ENCODE data around the gene TPRN. TPM values are rescaled to one million over a fixed set of nuclear protein-coding genes. Genes with fewer than 3 reads are reported as not detected.
A peak's percentile ranks its signal among the peaks of the same experiment; 100 is the strongest.

The TPRN gene
- total RNA-seq, 6 experiments from 2014 or later, result 9.9 to 18.1 (median 13.3) TPM

DNA sequence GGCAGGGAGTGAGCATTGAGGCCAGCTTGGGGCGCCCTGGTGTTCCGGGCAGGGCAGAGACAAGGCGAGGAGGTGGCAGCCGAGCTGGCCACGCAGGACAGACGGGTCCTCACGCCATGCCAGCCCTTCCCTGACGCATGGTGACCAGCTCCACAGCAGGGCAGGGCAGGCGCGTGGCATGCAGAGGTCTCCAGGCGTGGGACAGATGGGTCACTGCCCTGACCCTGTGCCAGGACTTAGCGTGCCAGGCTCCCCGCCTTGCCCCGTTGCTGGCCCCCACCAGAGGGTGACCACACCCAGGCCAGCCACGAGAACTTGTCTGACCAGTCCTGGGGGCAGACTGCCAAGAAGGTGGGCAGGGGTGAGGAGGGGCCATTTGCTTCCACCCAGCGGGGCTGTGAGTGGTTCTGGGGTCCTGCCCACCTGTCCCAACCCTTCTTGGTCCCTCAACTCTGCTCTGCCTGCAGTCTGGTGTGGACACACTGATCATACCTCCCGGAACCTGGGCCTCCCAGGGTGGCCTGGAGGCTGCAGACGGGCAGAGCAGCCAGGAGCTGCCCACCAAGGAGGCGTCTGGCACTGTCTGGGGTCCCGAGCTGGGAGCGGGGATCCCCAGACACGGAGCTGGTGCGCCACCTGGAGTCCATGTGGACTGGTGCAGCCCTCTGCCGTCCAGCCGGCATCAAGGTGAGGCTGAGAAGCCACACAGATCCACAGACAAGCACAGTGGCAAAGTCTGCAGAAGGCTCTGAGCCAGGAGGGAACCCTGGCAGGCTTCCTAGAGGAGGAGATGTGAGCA lies 26.7 kb upstream of the TPRN start, which contains the start of gene RNF224:
Gene RNF224 (plus strand): TSS at position 449 of the 799 bp plus-strand sequence. CDS start 834 bp downstream, outside the sequence.
- no peaks in the 10 kb centered on the region for H3K36me3 Mint-ChIP-seq (ENCODE audit: low read depth)

DNA sequence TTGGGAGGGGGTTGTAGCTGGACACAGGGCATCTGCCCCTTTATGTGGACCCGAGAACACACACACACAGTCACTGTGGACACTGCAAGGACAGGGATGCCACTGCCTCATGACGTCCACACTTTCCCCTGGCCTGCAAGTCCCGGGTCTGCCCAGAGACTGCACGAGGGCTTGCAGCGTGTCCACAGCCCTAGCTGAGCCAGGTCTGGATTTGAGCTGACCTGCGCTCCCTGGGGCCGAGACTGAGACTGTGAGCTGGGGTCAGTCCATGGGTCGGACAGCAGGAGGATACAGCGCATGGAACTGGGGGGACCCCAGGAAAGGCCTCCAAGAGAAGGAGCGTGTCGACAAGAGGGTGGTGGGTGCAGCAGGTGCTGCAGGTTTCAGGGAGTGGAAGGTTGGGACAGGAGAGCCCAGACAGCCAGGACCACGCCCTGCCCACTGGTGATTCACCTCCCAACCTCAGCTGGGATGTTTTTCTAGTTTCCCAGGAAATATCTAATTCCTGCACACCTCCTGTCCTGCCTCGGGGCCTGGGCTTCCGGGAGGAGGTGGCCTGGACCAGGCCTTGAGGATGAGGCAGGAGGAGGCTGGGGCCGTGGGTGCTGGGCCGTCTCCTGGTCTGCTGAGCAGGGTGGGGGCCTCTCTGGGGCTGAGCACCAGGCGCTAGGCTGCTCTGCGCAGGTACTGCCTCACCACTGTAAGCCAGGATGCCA lies 26.0 kb upstream of the TPRN start:
- Mint-ChIP-seq H3K4me1 (ENCODE audit: low read depth) (peaks cover 7% of the 10 kb centered on the region), H3K9me3 (no peaks in the 10 kb centered on the region), H3K36me3 (ENCODE audit: low read depth) (no peaks in the 10 kb centered on the region), H3K4me3 (no peak overlapping the region), H3K27ac (no peak overlapping the region), H3K27me3 (ENCODE audit: insufficient read depth) (no peaks in the 10 kb centered on the region; the same call in 1 of the 2 replicates)
- TF ChIP-seq, protein P1, sequence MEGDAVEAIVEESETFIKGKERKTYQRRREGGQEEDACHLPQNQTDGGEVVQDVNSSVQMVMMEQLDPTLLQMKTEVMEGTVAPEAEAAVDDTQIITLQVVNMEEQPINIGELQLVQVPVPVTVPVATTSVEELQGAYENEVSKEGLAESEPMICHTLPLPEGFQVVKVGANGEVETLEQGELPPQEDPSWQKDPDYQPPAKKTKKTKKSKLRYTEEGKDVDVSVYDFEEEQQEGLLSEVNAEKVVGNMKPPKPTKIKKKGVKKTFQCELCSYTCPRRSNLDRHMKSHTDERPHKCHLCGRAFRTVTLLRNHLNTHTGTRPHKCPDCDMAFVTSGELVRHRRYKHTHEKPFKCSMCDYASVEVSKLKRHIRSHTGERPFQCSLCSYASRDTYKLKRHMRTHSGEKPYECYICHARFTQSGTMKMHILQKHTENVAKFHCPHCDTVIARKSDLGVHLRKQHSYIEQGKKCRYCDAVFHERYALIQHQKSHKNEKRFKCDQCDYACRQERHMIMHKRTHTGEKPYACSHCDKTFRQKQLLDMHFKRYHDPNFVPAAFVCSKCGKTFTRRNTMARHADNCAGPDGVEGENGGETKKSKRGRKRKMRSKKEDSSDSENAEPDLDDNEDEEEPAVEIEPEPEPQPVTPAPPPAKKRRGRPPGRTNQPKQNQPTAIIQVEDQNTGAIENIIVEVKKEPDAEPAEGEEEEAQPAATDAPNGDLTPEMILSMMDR (IDR thresholded peaks at IDR 0.05), result no peak
- peak; percentile 36 for DNase-seq

More for the DNA sequence above, 26.7 kb upstream of the TPRN start, which contains the start of gene RNF224:
- TF ChIP-seq, protein P1 (IDR thresholded peaks at IDR 0.05), result peak; percentile 92
- H3K4me3 Mint-ChIP-seq, result no peak within 1 kb of the TSS
- H3K27me3 Mint-ChIP-seq (ENCODE audit: insufficient read depth), result no peaks in the 10 kb centered on the region; the same call in 1 of the 2 replicates
- DNase-seq, result peak; percentile 65
- H3K4me1 Mint-ChIP-seq (ENCODE audit: low read depth), result peaks cover 7% of the 10 kb centered on the region
- H3K27ac Mint-ChIP-seq, result no peak within 1 kb of the TSS
- H3K9me3 Mint-ChIP-seq, result no peaks in the 10 kb centered on the region

DNA sequence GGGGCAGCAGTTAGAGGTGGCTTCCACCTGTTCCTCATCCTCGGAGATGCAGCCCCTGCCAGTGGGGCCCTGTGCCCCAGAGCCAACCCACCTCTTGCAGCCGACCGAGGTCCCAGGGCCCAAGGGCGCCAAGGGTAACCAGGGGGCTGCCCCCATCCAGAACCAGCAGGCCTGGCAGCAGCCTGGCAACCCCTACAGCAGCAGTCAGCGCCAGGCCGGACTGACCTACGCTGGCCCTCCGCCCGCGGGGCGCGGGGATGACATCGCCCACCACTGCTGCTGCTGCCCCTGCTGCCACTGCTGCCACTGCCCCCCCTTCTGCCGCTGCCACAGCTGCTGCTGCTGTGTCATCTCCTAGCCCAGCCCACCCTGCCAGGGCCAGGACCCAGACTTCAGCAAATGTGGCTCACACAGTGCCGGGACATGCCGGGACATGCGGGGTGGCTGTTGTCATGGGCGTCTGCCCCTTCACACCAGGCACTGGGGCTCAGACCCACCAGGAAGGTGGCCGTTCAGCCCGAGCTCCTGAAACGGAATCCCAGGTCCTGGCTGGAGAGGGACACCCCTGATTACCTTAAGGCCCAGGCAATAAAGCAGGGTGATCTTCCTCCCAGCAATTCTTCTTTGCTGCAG lies 25.3 kb upstream of the TPRN start:
- Mint-ChIP-seq H3K36me3 (ENCODE audit: low read depth) (no peaks in the 10 kb centered on the region), H3K4me3 (no peak overlapping the region), H3K27ac (no peak overlapping the region), H3K27me3 (ENCODE audit: insufficient read depth) (no peaks in the 10 kb centered on the region; the same call in 1 of the 2 replicates), H3K9me3 (no peaks in the 10 kb centered on the region), H3K4me1 (ENCODE audit: low read depth) (peaks cover 7% of the 10 kb centered on the region)
- DNase-seq, result no peak
- TF ChIP-seq, protein P1 (IDR thresholded peaks at IDR 0.05), result no peak

DNA sequence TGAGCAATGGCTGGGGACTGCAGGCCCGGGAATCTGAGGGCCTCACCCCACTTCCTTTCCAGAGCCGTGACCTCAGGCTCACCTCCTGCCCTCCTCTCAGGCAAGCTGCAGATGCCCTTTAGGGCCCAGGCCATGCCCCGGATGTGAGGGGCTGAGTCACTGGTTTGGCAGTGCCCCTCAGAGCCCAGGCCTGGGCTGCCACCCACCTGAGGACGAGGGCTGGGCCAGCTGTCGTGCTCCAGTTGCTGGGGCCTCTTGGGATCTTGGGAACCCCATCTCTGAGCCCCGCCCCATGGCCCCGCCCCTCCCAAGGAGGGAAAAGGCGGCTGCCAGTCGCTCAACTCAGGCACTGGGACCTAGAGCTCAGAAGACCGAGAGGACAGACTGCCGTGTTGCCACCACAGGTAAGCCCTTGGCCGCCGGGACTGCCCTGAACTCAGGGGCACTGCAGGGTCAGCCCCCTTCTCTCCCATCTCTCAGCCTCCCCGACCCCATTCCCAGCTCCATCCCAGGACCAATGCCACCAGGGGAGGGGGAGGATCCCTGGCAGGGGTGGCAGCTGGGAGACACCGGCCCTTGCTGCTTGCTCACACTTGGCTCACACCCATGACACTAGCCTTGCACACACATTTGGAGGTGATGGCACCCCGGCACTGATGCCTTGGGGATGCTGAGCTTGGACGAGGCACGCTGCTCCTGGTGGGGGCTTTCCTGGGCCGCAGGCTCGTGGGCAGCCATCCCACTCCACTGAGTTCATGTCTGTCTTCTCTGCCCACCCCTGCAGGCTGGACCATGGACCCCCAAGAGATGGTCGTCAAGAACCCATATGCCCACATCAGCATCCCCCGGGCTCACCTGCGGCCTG lies 24.5 kb upstream of the TPRN start, which contains the start of gene CYSRT1:
Gene CYSRT1 (plus strand): TSS at position 345 of the 865 bp plus-strand sequence. CDS start 448 bp downstream, at position 793.
- Mint-ChIP-seq H3K36me3 (ENCODE audit: low read depth) (no peaks in the 10 kb centered on the region), H3K9me3 (no peaks in the 10 kb centered on the region), H3K4me3 (peak within 1 kb of the TSS; percentile 81), H3K27ac (peak within 1 kb of the TSS; percentile 72), H3K4me1 (ENCODE audit: low read depth) (peaks cover 7% of the 10 kb centered on the region), H3K27me3 (ENCODE audit: insufficient read depth) (no peaks in the 10 kb centered on the region; the same call in 1 of the 2 replicates)
- TF ChIP-seq, protein P1 (IDR thresholded peaks at IDR 0.05), result no peak
- no peak for DNase-seq

Measured in HFFc6 (cell line).